NB4 (cell line): ENCODE results near the gene PDE3A.
A peak's percentile ranks its signal among the peaks of the same experiment; 100 is the strongest.

ENCODE experiments used
- DNase-seq: peaks from one replicate; pipeline ENCODE4 v3.0.0; 2010; ENCODE audit warnings: low read depth
- H3K4me3 ChIP-seq: one replicate; pipeline ENCODE4 v1.5.1; 2011; ENCODE audit warnings: mild to moderate bottlenecking, low read depth, low read length, moderate library complexity
- MYC ChIP-seq: IDR thresholded peaks from 2 replicates; pipeline ENCODE4 v1.6.1; 2011; ENCODE audit warnings: low read depth, low read length
- POLR2A ChIP-seq: IDR thresholded peaks from 2 replicates; pipeline ENCODE4 v1.6.1; 2011; ENCODE audit warnings: mild to moderate bottlenecking; ENCODE audit not compliant: insufficient read length; ENCODE audit errors: extremely low read depth
- TF ChIP-seq, protein P1 (sequence below): IDR thresholded peaks from 2 replicates; pipeline ENCODE4 v1.6.1; 2011; ENCODE audit warnings: low read depth, low read length
- TF ChIP-seq, protein P2 (sequence below): IDR thresholded peaks from one replicate; pipeline ENCODE4 v1.5.1; 2012; ENCODE audit warnings: low read depth, low read length

PDE3A gene

DNA sequence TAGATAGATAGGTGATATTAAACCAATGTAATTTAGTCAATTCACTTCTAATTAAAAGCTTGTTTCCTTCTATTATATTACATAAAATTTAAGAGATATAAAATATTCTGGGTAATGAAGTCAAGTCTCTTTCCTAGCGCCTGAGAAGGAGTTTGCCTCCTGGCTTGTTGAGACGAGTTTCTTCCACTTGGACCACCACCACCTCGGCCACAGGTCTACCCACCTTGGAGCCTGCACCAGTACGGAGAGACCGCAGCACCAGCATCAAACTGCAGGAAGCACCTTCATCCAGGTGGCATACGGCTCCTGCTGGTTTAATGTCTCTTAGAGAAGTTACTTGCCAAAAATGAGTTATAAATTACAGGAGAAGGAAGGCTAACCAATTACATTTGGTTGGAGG, 247.8 kb downstream of the PDE3A start:
- TF ChIP-seq, protein P1, sequence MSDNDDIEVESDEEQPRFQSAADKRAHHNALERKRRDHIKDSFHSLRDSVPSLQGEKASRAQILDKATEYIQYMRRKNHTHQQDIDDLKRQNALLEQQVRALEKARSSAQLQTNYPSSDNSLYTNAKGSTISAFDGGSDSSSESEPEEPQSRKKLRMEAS, result no peak
- no peak for TF ChIP-seq MYC
- TF ChIP-seq POLR2A, result no peak
- TF ChIP-seq, protein P2, sequence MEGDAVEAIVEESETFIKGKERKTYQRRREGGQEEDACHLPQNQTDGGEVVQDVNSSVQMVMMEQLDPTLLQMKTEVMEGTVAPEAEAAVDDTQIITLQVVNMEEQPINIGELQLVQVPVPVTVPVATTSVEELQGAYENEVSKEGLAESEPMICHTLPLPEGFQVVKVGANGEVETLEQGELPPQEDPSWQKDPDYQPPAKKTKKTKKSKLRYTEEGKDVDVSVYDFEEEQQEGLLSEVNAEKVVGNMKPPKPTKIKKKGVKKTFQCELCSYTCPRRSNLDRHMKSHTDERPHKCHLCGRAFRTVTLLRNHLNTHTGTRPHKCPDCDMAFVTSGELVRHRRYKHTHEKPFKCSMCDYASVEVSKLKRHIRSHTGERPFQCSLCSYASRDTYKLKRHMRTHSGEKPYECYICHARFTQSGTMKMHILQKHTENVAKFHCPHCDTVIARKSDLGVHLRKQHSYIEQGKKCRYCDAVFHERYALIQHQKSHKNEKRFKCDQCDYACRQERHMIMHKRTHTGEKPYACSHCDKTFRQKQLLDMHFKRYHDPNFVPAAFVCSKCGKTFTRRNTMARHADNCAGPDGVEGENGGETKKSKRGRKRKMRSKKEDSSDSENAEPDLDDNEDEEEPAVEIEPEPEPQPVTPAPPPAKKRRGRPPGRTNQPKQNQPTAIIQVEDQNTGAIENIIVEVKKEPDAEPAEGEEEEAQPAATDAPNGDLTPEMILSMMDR, result no peak
- H3K4me3 ChIP-seq, result no peak overlapping the region
- DNase-seq, result no peak

DNA sequence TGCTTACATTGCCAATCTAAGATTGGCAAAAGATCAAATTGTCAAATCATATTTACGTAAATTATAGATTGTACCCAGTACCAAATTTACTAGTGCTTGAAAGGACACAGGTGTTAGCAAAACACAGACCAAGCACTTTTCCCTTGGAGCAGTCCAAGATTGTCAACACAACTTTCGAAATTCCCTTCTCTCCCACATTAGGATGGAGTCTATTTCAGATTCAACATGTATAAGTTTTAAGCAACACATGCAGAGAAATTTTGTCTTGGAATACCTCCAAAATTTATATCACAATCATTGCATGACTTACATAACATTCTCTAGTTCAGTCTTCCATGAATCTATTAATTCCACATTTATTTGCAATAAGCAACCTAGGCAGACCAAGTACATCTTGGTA, 251.9 kb downstream of the PDE3A start:
- TF ChIP-seq, protein P2, result no peak
- TF ChIP-seq MYC (no peak), POLR2A (no peak)
- TF ChIP-seq, protein P1, result no peak
- H3K4me3 ChIP-seq, result no peak overlapping the region
- DNase-seq, result no peak

DNA sequence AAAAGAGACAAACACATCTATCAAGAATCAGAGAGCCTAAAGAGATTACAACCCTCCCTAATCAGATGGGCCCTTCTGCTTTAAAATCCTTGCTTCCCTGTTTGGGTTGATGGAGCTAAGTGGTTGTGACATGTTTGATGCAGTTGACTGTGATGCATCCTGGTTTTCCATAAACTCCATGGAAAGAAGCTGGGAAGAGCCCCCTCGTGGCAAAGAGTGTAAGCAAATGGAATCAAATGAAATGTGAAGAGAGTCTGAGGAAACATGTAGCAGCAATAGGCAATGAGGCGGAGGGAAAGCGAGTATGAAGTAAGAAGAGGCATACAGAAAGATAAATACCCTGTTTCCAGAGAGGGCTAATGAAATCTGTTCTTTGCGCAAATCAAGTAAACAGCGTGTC, 256.4 kb downstream of the PDE3A start:
- H3K4me3 ChIP-seq, result no peak overlapping the region
- TF ChIP-seq MYC, result no peak
- TF ChIP-seq, protein P2, result peak; percentile 7
- TF ChIP-seq, protein P1, result no peak
- DNase-seq, result no peak

DNA sequence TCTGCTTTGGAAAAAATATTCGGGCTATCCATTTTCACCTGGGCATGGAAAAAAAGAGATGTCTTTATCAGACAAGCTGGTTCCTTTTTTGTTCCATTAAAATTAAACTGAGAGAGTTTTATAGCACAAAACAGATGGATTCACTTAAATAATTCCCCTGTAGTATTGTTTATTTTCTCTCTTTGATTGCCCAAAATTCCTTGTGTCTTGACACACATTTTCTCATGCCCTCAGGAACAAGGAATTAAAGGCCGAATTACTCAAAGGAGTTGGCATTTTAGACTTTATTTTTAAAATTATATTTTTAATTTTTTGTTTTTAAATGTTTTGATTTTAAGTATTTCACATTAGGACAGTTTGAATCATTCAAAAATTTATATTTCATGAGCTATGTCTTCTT, 257.2 kb downstream of the PDE3A start:
- TF ChIP-seq, protein P2, result no peak
- no peak for TF ChIP-seq MYC
- TF ChIP-seq POLR2A, result no peak
- TF ChIP-seq, protein P1, result no peak
- no peak for DNase-seq

DNA sequence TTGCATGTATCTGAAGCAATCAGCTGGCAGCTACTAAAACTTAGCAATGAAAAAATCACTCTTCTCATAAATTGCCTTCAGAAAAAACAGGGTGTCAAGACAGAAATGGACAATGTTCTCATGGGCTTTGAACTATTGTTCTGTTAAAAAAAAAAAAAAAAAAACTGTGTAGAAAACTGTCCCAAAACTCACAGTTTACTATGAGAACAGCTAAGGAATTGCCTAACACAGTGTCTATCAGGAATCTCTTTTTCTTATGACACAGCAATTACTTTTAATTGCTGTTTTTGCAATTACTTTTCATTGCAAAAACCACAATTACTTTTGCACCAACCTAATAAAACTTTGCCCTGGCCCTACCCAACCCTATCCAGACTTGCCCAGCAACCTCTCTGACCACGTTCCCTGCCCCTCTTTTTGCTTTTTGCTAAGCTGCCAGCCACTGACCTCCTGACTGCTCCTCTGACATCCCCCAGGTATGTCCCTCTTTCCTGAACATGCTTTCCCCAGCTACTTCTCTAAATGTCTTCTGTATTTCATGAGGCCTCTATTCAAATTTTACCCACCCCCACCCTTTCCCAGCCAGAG, 258.8 kb downstream of the PDE3A start:
- TF ChIP-seq, protein P1, result no peak
- TF ChIP-seq, protein P2, result no peak
- TF ChIP-seq MYC (no peak), POLR2A (no peak)
- no peak overlapping the region for H3K4me3 ChIP-seq
- peak; percentile 20 for DNase-seq

More for the DNA sequence above, 257.2 kb downstream of the PDE3A start:
- no peak overlapping the region for H3K4me3 ChIP-seq

DNA sequence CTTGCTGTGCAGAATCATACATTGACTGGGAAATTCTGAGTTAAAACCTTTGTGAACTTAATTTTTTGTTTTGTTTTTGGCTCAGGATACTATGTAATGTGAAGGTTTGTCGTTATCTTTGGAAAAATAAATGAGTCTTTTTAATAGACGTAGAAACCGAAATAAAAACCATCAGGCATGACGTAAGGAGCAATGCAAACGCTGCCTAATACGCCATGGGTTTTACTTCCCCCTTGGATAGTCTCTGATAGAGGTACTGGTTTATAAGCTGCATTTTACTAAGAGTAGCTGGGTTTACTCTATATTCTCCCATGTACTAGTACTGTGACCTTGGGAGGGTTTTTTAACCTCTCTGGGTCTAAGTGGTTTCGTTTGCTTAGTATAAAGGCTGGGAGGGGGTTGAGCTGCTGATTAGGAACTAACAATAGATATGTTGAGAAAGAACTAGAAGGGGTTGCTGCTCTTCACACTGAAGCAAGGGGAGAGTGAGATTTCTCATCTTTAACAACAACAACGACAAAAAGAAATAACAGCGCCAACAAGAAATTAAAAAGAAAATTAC, 260.0 kb downstream of the PDE3A start:
- H3K4me3 ChIP-seq, result no peak overlapping the region
- TF ChIP-seq, protein P2, result no peak
- no peak for TF ChIP-seq MYC
- TF ChIP-seq, protein P1, result no peak
- DNase-seq, result peak; percentile 29
